NCI-H446 (cell line): ENCODE data around the gene ZFYVE9.

ENCODE experiments used
- DNase-seq, 2 experiments: peaks; one replicate each; lab custom pipeline; 2025; lab: John Stamatoyannopoulos, UW

ZFYVE9 gene

DNA sequence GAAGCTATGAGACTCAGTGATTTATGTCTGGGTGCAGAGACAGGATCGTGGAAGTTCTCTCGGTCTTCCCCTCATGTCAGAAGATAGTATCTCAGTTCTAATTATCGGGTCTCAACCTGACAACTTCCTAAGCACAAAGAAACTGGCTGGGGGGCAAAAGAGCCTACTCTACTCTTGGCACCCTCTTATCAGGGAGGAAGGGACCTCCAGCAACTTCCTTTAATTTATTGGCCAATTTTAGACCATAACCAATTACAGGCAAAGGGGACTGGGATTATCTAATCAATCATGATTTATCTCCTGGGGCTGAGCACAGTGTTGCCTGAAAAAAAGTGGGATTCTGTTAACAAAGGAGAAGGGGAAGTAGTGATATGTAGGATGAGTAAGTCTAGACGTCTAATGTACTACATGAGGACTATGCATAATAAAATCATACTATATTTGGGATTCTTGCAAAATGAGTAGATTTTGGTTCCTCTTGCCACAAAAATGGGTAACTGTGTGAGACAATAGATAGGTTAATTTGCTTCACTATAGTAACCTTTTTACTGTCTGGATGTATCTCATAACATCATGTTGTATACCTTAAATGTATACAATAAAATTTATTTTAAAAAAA lies 98.8 kb downstream of the ZFYVE9 start:
- DNase-seq: no peak

DNA sequence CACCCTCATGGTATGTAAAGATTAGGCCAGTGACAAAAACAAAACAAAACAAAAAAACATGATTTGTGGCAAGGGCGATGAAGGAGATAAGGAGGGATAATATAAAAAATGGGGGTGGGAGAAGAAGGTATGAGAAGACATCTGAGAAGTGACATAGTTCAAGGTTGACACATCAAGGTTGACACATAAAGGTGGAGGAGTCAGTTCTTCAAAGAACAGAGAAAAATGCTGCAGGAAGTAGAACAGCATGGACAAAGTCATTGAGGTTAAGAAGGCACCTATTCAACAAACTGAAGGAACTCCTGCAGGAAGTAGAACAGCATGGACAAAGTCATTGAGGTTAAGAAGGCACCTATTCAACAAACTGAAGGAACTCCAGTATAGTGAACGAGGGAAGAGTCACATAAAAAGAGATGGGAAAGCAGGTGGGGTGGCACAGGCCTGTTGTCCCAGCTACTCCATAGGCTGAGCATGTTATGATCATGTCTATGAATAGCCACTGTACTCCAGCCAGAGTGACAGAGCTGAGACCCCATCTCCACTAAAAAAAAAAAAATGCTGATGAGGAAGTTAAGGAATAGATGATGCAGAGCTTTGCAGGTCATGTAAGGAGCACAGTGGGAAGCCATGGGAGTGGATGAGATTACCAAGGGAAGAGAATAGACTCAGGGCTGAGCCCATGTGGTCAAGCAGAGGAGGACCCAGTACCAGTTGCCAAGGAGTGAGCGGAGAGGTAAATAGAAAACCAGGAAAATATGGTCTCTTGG lies 101.5 kb downstream of the ZFYVE9 start:
- DNase-seq: no peak

DNA sequence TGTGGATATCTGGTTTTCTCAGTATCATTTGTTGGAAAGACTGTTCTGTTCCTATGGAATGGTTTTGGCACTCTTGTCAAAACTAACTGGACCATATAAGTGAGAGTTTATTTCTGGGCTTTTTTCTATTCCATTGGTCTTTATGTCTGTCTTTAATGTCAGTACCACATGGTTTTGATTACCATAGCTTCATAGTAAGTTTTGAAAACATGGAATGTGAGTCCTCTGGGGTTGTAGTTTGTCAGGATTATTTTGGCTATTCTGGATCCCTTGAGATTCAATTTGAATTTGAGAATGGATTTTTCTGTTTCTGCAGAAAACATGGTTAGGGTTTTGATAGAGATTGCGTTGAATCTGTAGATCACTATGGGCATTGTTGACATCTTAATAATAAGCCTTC lies 107.9 kb downstream of the ZFYVE9 start:
- no peak for DNase-seq

DNA sequence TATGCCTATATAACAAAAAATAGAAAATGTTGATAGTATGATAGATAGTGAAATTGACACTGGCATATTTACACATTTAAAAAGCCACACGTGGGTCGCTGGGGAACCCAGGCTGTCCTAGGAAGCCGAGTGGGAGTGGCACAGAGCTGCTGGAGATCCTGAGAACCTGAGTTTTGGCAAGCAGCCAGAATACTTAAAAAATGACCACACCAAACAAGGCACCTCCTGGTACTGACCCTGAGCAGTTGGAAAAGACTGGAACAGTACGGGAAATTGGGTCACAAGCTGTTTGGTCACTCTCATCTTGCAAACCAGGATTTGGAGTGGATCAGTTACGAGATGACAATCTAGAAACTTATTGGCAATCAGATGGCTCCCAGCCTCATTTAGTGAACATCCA lies 111.5 kb downstream of the ZFYVE9 start:
- no peak for DNase-seq

DNA sequence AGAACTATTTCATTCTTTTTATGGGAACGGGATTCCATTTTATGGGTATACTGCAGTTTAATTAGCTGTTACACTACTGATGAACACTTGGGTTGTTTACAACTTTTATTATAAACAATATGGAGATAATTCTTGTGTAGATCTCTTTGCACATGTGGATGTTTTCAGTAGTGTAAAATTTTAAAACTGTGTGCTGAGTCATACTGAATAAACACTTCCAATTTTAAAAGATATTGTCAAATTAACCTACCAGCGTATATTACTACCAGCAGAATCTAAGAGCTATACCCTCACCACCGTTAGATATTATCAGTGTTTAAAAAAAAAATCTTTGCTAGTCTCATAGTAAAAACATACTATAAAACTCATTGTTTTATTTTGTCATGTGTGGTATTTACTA lies 118.0 kb downstream of the ZFYVE9 start:
- DNase-seq: no peak

DNA sequence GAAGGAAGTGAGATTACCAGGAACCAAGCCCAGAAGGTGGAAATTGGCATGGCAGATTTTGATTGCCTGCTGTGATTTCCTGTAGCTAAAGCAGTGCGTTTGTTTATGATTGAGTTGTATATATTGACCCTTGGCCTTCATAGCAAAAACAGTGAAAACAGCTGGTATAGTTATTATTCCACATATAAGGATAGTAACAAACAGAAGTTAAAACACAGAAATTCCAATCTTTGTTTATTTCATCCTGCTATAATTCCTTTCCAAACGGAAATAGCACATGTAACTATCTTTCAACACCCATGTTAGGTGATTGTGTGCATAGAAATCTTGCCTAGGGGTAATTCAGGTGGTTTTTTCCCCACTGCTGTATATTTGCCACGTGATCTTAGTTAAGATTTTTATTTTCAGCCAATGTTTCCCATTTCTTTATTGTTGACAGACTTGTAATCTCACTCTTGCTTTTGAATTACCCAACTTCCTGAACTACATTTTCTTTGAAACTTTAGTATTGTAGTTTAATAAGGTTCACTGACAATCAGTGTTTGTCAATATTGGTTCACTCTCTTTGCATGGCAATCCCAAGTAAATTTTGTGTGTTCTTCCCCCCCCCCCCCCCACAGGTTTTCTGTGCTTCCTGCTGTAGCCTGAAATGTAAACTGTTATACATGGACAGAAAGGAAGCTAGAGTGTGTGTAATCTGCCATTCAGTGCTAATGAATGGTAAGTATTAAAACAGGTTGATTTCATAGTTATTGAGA lies 121.4 kb downstream of the ZFYVE9 start:
- DNase-seq: no peak

DNA sequence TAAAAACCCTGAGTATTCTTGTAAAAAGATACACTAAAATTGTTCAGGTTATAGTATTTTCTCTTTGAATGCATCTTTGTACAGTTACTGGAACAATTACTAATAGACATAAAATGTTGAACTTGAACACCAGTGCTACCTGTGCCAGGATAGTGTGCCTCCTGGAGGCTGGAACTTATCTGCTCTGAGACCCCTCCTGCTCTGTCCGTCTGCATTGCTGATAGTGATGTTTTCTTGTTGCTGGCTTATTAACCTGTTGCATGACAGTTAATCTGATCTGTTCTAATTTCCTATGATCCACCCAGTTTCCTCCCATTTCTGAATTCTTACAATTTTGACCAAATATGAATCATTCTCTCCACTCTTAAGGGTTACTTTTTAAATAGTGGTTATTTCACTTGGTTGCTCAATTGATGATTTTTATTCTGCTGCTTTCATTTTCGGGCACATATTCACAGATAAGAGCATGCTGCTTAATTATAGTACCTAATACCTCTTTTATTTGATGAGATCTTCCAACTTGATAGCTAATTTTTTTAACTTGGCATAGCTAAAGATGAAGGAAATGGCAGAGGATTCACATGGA lies 122.7 kb downstream of the ZFYVE9 start:
- DNase-seq: no peak

DNA sequence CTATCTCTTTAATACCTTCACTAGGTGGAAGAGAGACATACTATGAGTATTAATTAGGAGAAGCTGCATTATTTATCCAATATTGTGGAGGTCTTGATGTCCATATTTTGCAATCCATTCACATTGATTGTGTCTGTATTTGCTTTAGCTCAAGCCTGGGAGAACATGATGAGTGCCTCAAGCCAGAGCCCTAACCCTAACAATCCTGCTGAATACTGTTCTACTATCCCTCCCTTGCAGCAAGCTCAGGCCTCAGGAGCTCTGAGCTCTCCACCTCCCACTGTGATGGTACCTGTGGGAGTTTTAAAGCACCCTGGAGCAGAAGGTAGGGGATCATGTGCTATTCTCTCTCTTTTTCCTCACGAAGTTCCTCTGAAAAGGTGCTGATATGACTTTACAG lies 124.6 kb downstream of the ZFYVE9 start:
- no peak for DNase-seq

DNA sequence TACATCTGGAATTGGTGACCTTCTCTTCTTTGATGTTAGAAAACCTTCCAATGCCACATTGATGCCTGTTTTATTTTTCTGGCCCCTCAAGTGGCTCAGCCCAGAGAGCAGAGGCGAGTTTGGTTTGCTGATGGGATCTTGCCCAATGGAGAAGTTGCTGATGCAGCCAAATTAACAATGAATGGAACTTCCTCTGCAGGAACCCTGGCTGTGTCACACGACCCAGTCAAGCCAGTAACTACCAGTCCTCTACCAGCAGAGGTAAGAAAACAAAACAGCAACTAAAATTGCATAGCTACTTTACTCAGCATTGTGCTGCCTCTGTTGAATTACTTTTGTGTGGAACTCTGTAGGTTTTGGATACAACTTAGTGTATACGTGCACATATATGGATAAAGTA lies 126.5 kb downstream of the ZFYVE9 start:
- DNase-seq: no peak

DNA sequence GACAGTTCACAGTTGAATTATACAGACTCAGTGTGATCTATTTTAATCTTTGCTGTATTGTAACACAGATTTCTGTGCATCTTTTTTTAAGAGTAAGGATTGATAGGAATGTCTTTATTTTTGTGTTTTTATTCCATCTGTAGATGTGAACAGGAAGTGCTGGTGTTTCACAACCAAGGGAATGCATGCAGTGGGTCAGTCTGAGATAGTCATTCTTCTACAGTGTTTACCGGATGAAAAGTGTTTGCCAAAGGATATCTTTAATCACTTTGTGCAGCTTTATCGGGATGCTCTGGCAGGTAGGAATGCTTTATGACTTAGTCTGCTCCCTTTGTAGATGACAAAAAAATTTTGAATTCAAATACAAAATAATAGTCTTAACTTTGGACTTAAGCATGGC lies 139.6 kb downstream of the ZFYVE9 start:
- DNase-seq: no peak

DNA sequence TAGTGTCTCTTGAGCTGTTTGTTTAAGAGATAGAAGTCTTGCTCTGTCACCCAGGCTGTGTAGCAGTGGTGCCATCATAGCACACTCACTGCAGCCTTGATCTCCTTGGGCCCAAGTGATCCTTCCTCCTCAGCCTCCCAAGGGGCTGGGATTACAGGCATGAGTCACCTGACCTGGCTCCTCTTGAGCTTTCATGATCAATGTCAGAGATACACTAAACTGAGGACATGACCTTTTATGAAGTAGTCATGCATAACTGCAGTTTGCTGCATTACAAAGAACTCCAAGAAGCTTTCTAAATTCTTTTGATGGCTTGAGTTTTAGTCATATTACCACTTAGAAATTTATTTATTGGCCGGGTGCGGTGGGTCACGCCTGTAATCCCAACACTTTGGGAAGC lies 146.4 kb downstream of the ZFYVE9 start:
- DNase-seq: no peak

DNA sequence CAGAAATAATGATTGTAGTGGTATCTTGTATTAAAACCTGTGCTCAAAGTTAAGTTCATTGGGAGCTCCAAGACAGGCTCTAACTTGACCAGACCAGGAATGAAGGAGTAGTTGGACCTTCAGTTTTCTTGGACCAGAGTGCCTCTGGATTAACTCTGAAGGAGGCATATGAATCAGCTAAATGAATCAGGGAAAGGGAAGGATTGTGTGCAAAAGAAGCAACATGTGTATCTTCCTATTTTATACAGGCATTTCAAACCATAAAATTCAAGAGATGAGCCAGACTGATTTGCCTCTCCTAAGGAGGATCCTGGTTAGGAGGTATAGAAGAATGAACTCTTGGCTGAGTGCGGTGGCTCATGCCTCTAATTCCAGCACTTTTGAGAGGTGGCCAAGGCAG lies 152.7 kb downstream of the ZFYVE9 start:
- DNase-seq: no peak

DNA sequence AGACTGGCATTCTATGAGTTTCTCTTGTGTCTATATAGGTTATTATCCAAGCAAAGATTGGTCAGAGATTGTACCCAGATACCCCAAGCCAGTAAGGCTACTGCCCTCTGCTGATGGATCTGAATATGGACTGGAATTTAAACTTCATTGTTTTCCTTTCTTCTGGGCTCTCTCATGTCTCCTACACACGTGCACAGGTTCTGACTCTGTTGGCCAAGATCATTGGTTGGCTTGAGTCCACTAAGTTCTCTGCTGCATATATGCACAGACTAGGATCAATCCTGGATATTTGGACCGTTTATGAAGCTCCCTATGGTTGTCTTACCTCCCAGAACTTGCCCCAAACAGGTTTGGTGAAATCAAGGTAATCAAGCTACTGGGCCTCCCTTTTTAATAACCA lies 154.5 kb downstream of the ZFYVE9 start:
- DNase-seq: peak in 1 of 2 experiments; percentile 49

DNA sequence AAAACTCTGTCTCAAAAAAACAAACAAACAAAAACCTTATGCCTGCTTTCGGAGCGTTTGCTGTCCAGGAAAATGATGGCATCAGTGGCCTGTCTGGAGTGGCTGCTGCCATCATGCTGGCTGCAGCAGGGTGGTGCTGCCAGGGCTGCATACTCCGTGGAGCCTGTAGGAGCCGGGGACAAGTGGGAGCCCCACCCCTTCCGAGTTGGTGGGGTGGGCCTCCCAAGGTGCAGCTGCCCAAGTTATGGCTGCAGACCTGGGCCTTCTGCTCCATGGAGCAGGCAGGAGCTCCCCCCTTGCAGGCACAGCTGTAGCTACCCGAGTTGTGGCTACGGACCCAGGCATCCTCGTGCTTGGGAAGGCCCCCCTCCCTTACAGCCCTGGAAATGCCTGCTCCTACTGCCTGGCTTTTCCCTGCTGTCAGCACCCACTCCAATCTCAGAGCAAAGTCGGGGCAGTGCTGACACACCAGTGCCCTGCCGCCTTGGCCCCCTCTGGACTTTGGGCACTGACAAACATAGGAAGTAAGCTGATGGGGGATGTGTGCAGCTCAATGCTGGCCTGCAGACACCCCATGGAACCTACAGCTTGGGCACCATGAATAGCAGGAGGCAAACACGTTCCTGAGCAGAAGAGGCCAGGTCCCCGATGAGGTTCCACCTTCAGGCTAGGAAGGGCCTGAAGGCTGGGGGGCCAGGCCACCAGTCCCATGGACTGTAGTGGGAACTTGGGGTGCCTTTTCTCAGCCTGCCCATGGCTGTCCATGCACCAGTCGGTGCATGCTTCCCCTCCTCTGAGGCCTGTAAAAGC lies 163.7 kb downstream of the ZFYVE9 start:
- no peak for DNase-seq

DNA sequence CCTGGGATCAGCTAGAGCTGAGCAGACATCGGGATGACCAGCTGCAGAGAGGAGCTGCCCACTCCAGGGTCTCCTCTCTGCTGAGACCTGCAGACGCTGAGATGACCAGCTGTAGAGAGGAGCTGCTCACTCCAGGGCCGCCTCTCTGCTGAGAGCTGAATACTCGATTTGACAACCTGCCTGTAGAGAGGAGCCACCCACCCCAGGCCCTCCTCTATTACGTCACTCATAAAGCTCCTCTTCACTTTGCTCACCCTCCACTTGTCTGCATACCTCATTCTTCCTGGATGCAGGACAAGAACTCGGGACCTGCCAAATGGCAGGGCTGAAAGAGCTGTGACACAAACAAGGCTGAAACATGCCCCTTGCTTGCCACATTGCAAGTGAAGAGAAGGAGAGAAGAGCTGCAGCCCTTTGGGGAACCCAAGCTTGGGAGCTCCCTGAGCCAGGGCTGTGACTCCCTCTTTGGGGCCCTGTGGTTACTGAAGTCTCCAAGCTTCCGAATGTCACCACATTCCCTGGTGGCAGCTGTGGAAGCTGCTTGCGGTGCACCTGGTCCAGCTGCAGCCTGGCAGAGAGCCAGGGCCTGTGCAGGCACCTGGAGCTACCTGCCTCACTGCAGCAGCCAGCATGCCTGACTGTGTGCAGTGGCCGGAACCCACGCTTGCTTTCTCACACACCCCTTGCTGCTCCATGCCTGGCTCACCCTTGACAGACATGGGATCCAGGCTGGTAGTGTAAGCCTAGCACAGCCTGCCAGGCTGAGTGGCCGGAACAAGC lies 164.5 kb downstream of the ZFYVE9 start:
- no peak for DNase-seq

DNA sequence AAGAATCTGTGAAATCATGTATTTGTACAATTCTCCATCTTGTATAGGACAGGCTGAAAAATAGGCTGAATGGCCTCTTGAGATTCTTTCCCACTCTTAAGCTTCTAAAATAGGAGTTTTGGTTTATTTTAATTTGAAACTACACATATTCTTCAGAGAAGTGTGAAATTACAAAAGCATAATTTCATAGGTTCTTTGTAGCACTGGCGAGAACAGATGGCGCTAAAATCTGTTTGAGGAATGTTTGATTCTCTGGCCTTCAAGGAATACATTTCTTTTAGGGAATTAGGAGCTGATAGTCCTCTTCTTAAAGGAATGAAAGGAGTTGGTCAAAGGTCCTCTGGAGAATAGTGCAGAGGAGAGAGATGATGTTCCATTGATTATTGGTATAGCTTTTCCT lies 179.2 kb downstream of the ZFYVE9 start:
- no peak for DNase-seq

DNA sequence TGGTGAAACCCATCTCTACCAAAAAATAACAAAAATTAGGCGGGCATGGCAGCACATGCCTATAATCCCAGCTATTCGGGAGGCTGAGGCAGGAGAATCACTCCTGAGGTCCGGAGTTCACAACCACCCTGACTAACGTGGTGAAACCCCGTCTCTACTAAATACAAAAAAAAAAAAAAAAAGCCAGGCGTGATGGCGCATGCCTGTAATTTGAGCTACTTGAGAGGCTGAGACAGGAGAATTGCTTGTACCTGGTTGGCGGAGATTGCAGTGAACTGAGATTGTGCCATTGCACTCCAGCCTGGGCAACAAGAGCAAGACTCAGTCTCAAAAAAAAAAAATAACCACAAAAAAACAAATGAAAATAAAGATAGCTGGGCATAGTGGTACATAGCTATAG lies 181.8 kb downstream of the ZFYVE9 start:
- DNase-seq: no peak

DNA sequence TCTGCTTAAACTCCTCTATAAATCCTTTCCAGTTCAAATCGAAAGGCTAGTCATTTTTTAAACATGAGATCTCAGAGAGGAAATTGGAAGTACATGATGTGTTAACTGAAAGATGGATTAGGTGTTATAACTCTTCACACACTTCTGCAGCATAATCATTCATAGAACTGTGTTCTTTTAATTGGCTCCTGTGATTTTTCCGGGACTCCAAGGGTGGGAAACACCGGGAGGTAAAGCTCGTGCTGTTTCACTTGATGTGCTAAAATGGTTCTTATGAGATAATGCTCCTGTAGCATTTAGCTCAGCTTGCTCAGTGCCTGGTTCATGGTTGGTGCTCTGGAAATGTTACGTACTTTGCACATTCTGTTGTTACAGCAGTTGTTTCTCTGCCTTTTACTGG lies 183.9 kb downstream of the ZFYVE9 start:
- DNase-seq: no peak

DNA sequence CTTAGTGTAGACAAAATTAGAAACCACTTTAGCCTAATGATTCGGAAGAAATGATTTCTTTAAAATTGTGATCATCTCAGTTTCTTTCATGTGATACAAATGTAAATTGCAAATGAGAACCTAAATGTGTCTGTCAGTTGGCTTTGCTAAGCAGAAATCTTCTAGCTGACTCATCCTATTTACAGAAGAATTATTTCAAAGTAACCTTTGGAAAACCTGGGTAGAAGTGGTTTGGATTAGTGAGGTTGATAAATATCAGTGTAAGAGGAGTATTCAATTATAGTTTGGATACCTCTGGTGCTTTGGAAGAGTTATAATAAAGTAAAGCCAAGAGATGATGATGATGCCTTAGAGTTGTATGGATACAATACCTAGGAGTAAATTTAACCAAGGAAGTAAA lies 186.7 kb downstream of the ZFYVE9 start:
- no peak for DNase-seq

DNA sequence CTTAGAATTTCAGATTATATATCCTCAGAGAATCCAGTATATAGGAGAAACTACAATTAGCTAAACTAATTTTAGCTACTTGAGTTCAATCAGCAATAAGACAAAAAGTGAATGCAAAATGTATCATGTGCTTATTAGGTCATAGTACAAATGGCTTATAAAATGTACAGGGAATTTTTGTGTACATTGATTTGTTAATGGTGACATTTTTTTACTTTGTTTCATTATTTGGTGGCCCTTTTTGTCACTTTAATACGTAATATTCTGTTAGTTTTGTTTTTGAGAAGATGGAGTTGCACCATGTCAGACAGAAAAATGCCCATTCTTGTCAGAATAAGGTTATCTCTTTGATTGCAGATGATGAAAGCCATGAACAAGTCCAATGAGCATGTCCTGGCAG lies 190.5 kb downstream of the ZFYVE9 start:
- DNase-seq: no peak

DNA sequence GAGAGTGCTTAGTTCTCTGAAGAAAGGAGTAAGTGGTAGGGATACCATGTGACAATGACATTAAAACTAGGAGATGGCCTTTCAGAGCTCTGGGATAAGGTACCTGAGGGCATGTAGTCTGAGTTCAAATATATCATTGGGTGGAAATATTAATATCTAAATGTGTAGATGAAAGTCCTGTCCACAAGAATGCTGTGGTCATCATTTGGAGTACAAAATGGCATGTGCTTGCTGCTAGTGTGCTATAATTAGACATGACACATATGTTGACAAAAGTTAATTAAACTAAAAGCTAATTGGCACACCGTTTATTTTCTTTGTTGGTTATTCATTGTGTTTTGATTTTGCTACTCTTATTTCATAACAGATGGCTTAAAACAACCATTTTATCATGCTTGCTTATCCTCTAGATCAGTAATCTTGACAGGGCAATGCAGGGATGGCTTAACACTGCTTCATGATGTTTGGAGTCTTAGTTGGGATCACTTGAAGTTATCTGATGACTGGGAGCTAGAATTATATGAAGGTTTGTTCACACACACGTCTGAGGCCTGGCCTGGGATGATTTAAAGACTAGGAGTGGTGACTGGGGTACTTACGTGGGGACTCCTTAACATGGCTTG lies 193.1 kb downstream of the ZFYVE9 start:
- DNase-seq: no peak
